HG03575 (cell line): ENCODE results near the gene FAM32A.

Source experiments
- ATAC-seq: cut with Tn5 transposase; IDR thresholded peaks from one replicate; pipeline ENCODE4 v1.9.1; 2021; ENCODE audit not compliant: unreplicated experiment, insufficient number of reproducible peaks, low FRiP score; ENCODE audit errors: extremely low read depth

The FAM32A gene

GRCh38 chr19:16198370-16198651 is 13.1 kb downstream of the FAM32A start:
- ATAC-seq = no peak

- no peak for ATAC-seq
These were observed 14.2 kb downstream of the FAM32A start for GRCh38 chr19:16199275-16199932.

- no peak for ATAC-seq
These were observed 15.1 kb downstream of the FAM32A start for GRCh38 chr19:16200038-16201010.

GRCh38 chr19:16201011-16201391 is 15.8 kb downstream of the FAM32A start:
- no peak for ATAC-seq

- no peak for ATAC-seq
These were observed 17.4 kb downstream of the FAM32A start for GRCh38 chr19:16202320-16203255.

GRCh38 chr19:16203256-16204004 is 18.2 kb downstream of the FAM32A start:
- ATAC-seq = no peak

GRCh38 chr19:16204005-16204294 is 18.7 kb downstream of the FAM32A start:
- no peak for ATAC-seq

- ATAC-seq = no peak
These were observed 20.2 kb downstream of the FAM32A start for GRCh38 chr19:16205205-16206045.

- no peak for ATAC-seq
These were observed 20.9 kb downstream of the FAM32A start for GRCh38 chr19:16206046-16206605.

GRCh38 chr19:16206637-16207036 is 21.4 kb downstream of the FAM32A start:
- no peak for ATAC-seq

GRCh38 chr19:16207063-16207462 is 21.9 kb downstream of the FAM32A start:
- ATAC-seq = no peak

- ATAC-seq = no peak
These were observed 22.3 kb downstream of the FAM32A start for GRCh38 chr19:16207490-16208025.

GRCh38 chr19:16208064-16208759 is 23.0 kb downstream of the FAM32A start:
- ATAC-seq = no peak

- no peak for ATAC-seq
These were observed 23.8 kb downstream of the FAM32A start for GRCh38 chr19:16208847-16209665.

- no peak for ATAC-seq
These were observed 25.0 kb downstream of the FAM32A start for GRCh38 chr19:16210168-16210567.

- ATAC-seq = no peak
These were observed 27.9 kb downstream of the FAM32A start for GRCh38 chr19:16213076-16213475.
